ENCODE measurements around the gene ETNK2. TPM values are rescaled to one million over a fixed set of nuclear protein-coding genes. Genes with fewer than 3 reads are reported as not detected.
A peak's percentile ranks its signal among the peaks of the same experiment; 100 is the strongest.
"Not testable (repeated sequence)": the region's sequence is repeated elsewhere in the genome, so short reads cannot be mapped to it uniquely, and the experiment has no call there.

Gene ETNK2
- total and polyA plus RNA-seq, 2 experiments from 2014 or later: 51.1 to 71.9 TPM

DNA sequence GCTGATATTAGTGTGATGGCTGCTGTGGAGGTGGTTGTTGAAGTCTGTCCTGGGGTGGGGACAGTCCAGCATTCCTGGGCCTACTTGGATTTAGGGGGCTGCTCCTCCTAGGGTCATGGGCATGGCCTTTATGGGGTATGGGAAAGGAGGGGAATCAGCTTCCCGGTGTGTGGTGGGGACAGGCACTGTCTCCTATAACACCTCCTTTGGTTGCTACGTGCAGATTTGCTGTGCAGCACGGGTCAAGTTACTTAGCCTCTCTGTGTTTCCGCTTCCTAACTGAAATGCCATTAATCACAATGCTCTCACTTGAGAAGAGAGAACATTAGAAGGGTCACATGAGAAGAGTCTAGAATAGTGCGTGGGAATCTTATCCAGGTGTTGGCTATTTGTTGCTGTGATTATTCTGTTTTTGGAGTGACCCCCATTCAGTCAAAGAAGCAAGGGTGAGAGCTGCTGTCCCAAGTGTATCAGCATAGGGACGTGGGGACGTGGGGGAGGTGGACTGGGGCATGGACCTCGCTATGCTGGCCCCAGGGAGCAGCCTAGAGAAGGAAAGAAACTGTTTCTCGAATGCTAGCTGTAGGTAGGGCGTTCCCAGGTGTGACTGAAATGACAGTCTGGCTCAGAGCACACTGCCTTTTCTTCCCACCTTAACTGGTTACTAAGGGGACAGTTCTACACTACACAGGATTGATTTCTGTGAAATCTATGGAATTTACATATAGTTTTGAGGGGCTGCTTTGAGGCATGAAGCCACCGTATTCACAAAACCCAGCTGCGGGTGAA, 59.0 kb downstream of the ETNK2 start:
- H2AFZ ChIP-seq: no peak overlapping the region
- H3K79me2 ChIP-seq: peaks cover 91% of the 10 kb centered on the region
- no peak for DNase-seq (ENCODE audit: low spot score)
- 69% methylated on average over 12 of the region's 12 CpGs for WGBS (ENCODE audit: low lambda C conversion rate, missing lambda C conversion rate)
- H3K9me3 ChIP-seq (ENCODE audit: low read depth): no peaks in the 10 kb centered on the region
- no peaks in the 10 kb centered on the region for H3K9me2 ChIP-seq (replicated peaks; ENCODE audit: insufficient read depth)
- peak overlapping the region; percentile 93 for H3K27ac ChIP-seq
- no peaks in the 10 kb centered on the region for H4K20me1 ChIP-seq (ENCODE audit: insufficient read depth, poor library complexity, severe bottlenecking)
- H3K4me2 ChIP-seq: peak overlapping the region; percentile 66
- peaks cover 39% of the 10 kb centered on the region for H3K4me1 ChIP-seq (ENCODE audit: insufficient read depth)
- TF ChIP-seq EZH2 (IDR thresholded peaks at IDR 0.05; ENCODE audit: borderline replicate concordance): no peak
- TF ChIP-seq, protein P1, sequence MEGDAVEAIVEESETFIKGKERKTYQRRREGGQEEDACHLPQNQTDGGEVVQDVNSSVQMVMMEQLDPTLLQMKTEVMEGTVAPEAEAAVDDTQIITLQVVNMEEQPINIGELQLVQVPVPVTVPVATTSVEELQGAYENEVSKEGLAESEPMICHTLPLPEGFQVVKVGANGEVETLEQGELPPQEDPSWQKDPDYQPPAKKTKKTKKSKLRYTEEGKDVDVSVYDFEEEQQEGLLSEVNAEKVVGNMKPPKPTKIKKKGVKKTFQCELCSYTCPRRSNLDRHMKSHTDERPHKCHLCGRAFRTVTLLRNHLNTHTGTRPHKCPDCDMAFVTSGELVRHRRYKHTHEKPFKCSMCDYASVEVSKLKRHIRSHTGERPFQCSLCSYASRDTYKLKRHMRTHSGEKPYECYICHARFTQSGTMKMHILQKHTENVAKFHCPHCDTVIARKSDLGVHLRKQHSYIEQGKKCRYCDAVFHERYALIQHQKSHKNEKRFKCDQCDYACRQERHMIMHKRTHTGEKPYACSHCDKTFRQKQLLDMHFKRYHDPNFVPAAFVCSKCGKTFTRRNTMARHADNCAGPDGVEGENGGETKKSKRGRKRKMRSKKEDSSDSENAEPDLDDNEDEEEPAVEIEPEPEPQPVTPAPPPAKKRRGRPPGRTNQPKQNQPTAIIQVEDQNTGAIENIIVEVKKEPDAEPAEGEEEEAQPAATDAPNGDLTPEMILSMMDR (IDR thresholded peaks at IDR 0.05; ENCODE audit: poor library complexity): no peak
- TF ChIP-seq EZH2phosphoT487 (IDR thresholded peaks at IDR 0.05; ENCODE audit: low read depth, severe bottlenecking, unreplicated experiment): no peak
- H3K36me3 ChIP-seq (replicated peaks; ENCODE audit: insufficient read depth, low read depth): no peaks in the 10 kb centered on the region
- H3K4me3 ChIP-seq: no peak overlapping the region
- no peaks in the 10 kb centered on the region for H3K27me3 ChIP-seq

DNA sequence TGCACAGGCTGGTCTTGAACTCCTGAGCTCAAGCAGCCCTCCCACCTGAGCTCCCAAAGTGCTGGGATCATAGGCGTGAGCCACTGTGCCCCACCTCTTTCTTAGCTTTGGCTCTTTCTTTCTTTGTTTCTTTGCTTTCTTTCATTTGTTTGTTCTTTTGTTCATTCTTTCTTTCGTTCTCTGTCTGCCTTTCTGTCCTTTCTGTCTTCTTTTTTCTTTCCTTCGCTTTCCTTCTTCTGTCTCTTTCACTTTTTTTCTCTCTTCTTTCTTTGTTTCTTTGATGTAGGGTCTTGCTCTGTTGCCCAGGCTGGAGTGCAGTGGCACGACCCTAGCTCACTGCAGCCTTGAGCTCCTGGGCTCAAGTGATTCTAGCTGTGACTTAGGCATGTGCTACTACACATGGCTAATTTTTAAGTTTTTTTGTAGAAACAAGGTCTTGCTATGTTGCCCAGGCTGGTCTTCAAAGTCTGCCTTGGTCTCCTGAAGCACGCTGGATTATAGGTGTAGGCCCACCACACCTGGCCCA, 60.0 kb downstream of the ETNK2 start:
- Histone ChIP-seq H2AFZ (no peak overlapping the region), H3K4me1 (ENCODE audit: insufficient read depth) (peaks cover 39% of the 10 kb centered on the region), H3K9me3 (ENCODE audit: low read depth) (no peaks in the 10 kb centered on the region), H3K9me2 (replicated peaks; ENCODE audit: insufficient read depth) (no peaks in the 10 kb centered on the region), H4K20me1 (ENCODE audit: insufficient read depth, poor library complexity, severe bottlenecking) (no peaks in the 10 kb centered on the region), H3K4me3 (no peak overlapping the region), H3K36me3 (replicated peaks; ENCODE audit: insufficient read depth, low read depth) (no peaks in the 10 kb centered on the region), H3K4me2 (no peak overlapping the region), H3K27ac (peak overlapping the region; percentile 93), H3K27me3 (no peaks in the 10 kb centered on the region), H3K79me2 (peaks cover 93% of the 10 kb centered on the region)
- DNase-seq (ENCODE audit: low spot score): no peak
- WGBS (ENCODE audit: low lambda C conversion rate, missing lambda C conversion rate): 100% methylated on average over 5 of the region's 5 CpGs
- TF ChIP-seq EZH2phosphoT487 (IDR thresholded peaks at IDR 0.05; ENCODE audit: low read depth, severe bottlenecking, unreplicated experiment) (no peak), EZH2 (IDR thresholded peaks at IDR 0.05; ENCODE audit: borderline replicate concordance) (no peak)

DNA sequence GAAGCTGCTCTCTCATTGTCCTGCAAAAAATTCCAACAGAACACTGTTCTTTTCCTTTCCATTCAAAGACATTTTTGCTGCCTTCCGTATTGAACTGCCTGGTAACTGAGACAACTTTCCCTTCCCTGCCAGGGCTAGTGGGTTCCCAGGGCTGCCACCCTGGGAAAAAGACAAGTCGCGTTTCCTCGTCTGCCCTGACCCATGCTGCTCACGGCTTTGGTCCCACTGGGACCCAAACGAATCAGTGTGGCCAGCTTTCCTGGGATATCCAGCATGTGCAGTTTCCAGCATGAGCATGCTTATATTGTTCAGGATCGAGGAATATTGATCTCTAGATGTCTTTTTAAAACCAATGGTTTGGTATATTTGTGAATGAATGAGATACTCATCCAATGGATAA, 60.8 kb downstream of the ETNK2 start:
- WGBS (ENCODE audit: low lambda C conversion rate, missing lambda C conversion rate): 93% methylated on average over 7 of the region's 7 CpGs
- Histone ChIP-seq H3K4me2 (no peak overlapping the region), H4K20me1 (ENCODE audit: insufficient read depth, poor library complexity, severe bottlenecking) (no peaks in the 10 kb centered on the region)

DNA sequence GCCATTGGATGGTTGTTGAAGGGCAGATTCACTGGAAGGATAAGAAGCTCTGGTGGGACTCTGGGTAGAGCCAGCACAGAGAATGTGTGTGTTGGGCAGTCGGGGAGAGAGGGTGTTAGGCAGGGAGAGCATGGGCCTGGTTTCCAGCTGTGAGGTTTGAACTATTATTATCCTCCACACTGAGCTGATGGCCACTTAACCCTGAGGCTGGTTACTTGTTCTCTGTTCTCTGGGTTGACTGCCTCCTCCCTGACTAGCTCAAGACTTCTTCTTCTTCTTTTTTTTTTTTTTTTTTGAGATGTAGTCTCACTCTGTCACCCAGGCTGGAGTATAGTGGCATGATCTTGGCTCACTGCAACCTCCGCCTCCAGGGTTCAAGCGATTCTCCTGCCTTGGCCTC, 61.7 kb downstream of the ETNK2 start:
- Histone ChIP-seq H3K79me2 (peaks cover 95% of the 10 kb centered on the region), H3K4me1 (ENCODE audit: insufficient read depth) (peaks cover 42% of the 10 kb centered on the region)
- not testable (repeated sequence) for H3K9me3 ChIP-seq (ENCODE audit: low read depth); H3K4me2 ChIP-seq; H3K36me3 ChIP-seq (replicated peaks; ENCODE audit: insufficient read depth, low read depth); H3K9me2 ChIP-seq (replicated peaks; ENCODE audit: insufficient read depth); DNase-seq (ENCODE audit: low spot score); H2AFZ ChIP-seq; H4K20me1 ChIP-seq (ENCODE audit: insufficient read depth, poor library complexity, severe bottlenecking); H3K27ac ChIP-seq; H3K4me3 ChIP-seq; H3K27me3 ChIP-seq
- WGBS (ENCODE audit: low lambda C conversion rate, missing lambda C conversion rate): 91% methylated on average over 3 of the region's 3 CpGs

More for the DNA sequence above, 60.8 kb downstream of the ETNK2 start:
- H3K36me3 ChIP-seq (replicated peaks; ENCODE audit: insufficient read depth, low read depth): no peaks in the 10 kb centered on the region
- no peaks in the 10 kb centered on the region for H3K27me3 ChIP-seq
- no peak overlapping the region for H3K27ac ChIP-seq
- H3K9me2 ChIP-seq (replicated peaks; ENCODE audit: insufficient read depth): no peaks in the 10 kb centered on the region
- H3K79me2 ChIP-seq: peaks cover 93% of the 10 kb centered on the region
- TF ChIP-seq EZH2 (IDR thresholded peaks at IDR 0.05; ENCODE audit: borderline replicate concordance) (no peak), EZH2phosphoT487 (IDR thresholded peaks at IDR 0.05; ENCODE audit: low read depth, severe bottlenecking, unreplicated experiment) (no peak)
- TF ChIP-seq, protein P1 (IDR thresholded peaks at IDR 0.05; ENCODE audit: poor library complexity): no peak
- H3K4me1 ChIP-seq (ENCODE audit: insufficient read depth): peaks cover 39% of the 10 kb centered on the region
- no peaks in the 10 kb centered on the region for H3K9me3 ChIP-seq (ENCODE audit: low read depth)
- H3K4me3 ChIP-seq: no peak overlapping the region
- H2AFZ ChIP-seq: no peak overlapping the region
- DNase-seq (ENCODE audit: low spot score): no peak
